Fibroblast of lung (primary cell): ENCODE measurements around the gene ZNF451. TPM values are rescaled to one million over a fixed set of nuclear protein-coding genes. Genes with fewer than 3 reads are reported as not detected.
A peak's percentile ranks its signal among the peaks of the same experiment; 100 is the strongest.

Source experiments
- DNase-seq, 2 donors: peaks; one replicate each; pipeline versions ENCODE4 v3.0.0 to v3.0.0-alpha.2; 2010; ENCODE audit warnings: low read depth in 2 of 2
- H2AFZ ChIP-seq: 2 replicates; pipeline ENCODE4 v1.5.1; 2012; ENCODE audit warnings: low read length, control low read depth, inconsistent platforms
- H3K27ac ChIP-seq: 2 replicates; pipeline ENCODE4 v1.5.1; 2011; ENCODE audit warnings: low read length, control low read depth; ENCODE audit not compliant: insufficient read depth
- H3K27me3 ChIP-seq: 2 replicates; pipeline ENCODE4 v1.5.1; 2011; ENCODE audit warnings: mild to moderate bottlenecking, low read length; ENCODE audit not compliant: control insufficient read depth, insufficient read depth
- H3K36me3 ChIP-seq: 2 replicates; pipeline ENCODE4 v1.5.1; 2011; ENCODE audit warnings: low read length; ENCODE audit not compliant: control insufficient read depth, insufficient read depth
- H3K4me1 ChIP-seq: 2 replicates; pipeline ENCODE4 v1.5.1; 2011; ENCODE audit warnings: low read length; ENCODE audit not compliant: control insufficient read depth, insufficient read depth; ENCODE audit errors: extremely low read depth
- H3K4me2 ChIP-seq: 2 replicates; pipeline ENCODE4 v1.5.1; 2011; ENCODE audit warnings: low read length, control low read depth; ENCODE audit not compliant: insufficient read depth; ENCODE audit errors: extremely low read depth
- H3K4me3 ChIP-seq, 4 experiments: fragments of 200-600 bp in 1 of 4; sonication (generic) in 1 of 4; replicated peaks in 1 of 4; 2 replicates each; pipeline ENCODE4 v1.5.1; 2011 to 2016; ENCODE audit warnings: low read length in 4 of 4, low read depth in 3 of 4, mild to moderate bottlenecking in 3 of 4, control low read depth in 2 of 4, inconsistent platforms in 1 of 4, mixed read lengths in 1 of 4; ENCODE audit not compliant: insufficient read depth in 1 of 4; ENCODE audit errors: control extremely low read depth in 1 of 4
- H3K79me2 ChIP-seq: 2 replicates; pipeline ENCODE4 v1.5.1; 2012; ENCODE audit warnings: mild to moderate bottlenecking, low read length, inconsistent platforms; ENCODE audit not compliant: control insufficient read depth, insufficient read depth
- H3K9ac ChIP-seq: 2 replicates; pipeline ENCODE4 v1.5.1; 2011; ENCODE audit warnings: mild to moderate bottlenecking, low read length, control low read depth; ENCODE audit not compliant: insufficient read depth
- H3K9me3 ChIP-seq: 2 replicates; pipeline ENCODE4 v1.5.1; 2012; ENCODE audit warnings: low read depth, low read length; ENCODE audit not compliant: control insufficient read depth, insufficient read depth
- H4K20me1 ChIP-seq: 2 replicates; pipeline ENCODE4 v1.5.1; 2011; ENCODE audit warnings: low read length; ENCODE audit not compliant: control insufficient read depth, insufficient read depth; ENCODE audit errors: extremely low read depth
- CTCF ChIP-seq, 2 donors: IDR thresholded peaks in 1 of 2; conservative IDR thresholded peaks in 1 of 2; 1 replicate in 1 of 2; 2 replicates in 1 of 2; pipeline ENCODE4 v1.5.1; 2011 to 2012; ENCODE audit warnings: low read length in 2 of 2, control low read depth in 1 of 2, inconsistent platforms in 1 of 2, low read depth in 1 of 2, mild to moderate bottlenecking in 1 of 2
- EZH2 ChIP-seq: IDR thresholded peaks from 2 replicates; pipeline ENCODE4 v1.5.1; 2012; ENCODE audit warnings: low read length, control low read depth, mild to moderate bottlenecking; ENCODE audit errors: missing control alignments
- polyA plus RNA-seq, 2 donors: library from polyadenylated mRNA; depleted of rRNA in 1 of 2; stranded (reverse) in 1 of 2; unstranded in 1 of 2; fragments of >200 nt; gene quantifications; 2 replicates each; pipeline ENCODE4 v1.2.1, GENCODE V29; 2011 to 2012; ENCODE audit warnings: missing spikeins in 1 of 2
- total RNA-seq: library from RNA; depleted of rRNA; stranded (reverse); fragments of >200 nt; gene quantifications from 2 replicates; pipeline ENCODE4 v1.2.1, GENCODE V29; 2014

Gene ZNF451
- total and polyA plus RNA-seq, 2 donors (not counting 1 experiment from before 2014, with no cell fraction given) = 30.0 to 74.6 TPM

- H3K27me3 ChIP-seq = no peaks in the 10 kb centered on the region
- no peak overlapping the region for H2AFZ ChIP-seq
- no peaks in the 10 kb centered on the region for H3K4me1 ChIP-seq
- TF ChIP-seq CTCF (conservative IDR thresholded peaks at IDR 0.05 in 1 of 2, IDR thresholded peaks at IDR 0.05 in 1 of 2; ENCODE audit: low read depth in 1 of 2, low read length in 2 of 2) (no peak), EZH2 (no peak)
- no peak overlapping the region for H3K9ac ChIP-seq
- no peaks in the 10 kb centered on the region for H4K20me1 ChIP-seq
- no peak for DNase-seq
- no peak overlapping the region for H3K27ac ChIP-seq
- peaks cover 10% of the 10 kb centered on the region for H3K79me2 ChIP-seq
- H3K4me2 ChIP-seq = no peak overlapping the region
- H3K36me3 ChIP-seq = no peaks in the 10 kb centered on the region
- no peak overlapping the region for H3K4me3 ChIP-seq
- H3K9me3 ChIP-seq = no peaks in the 10 kb centered on the region
Measured at GRCh38 chr6:57117796-57118195, 27.8 kb downstream of the ZNF451 start.

- TF ChIP-seq EZH2 (no peak), CTCF (conservative IDR thresholded peaks at IDR 0.05 in 1 of 2, IDR thresholded peaks at IDR 0.05 in 1 of 2; ENCODE audit: low read depth in 1 of 2, low read length in 2 of 2) (no peak)
- Histone ChIP-seq H3K9ac (no peak overlapping the region), H3K79me2 (peaks cover 4% of the 10 kb centered on the region), H3K27ac (no peak overlapping the region), H4K20me1 (no peaks in the 10 kb centered on the region), H2AFZ (no peak overlapping the region), H3K4me3 (no peak overlapping the region), H3K36me3 (no peaks in the 10 kb centered on the region), H3K4me2 (no peak overlapping the region), H3K27me3 (no peaks in the 10 kb centered on the region), H3K4me1 (no peaks in the 10 kb centered on the region), H3K9me3 (no peaks in the 10 kb centered on the region)
- DNase-seq = no peak
Measured at GRCh38 chr6:57123111-57123510, 33.1 kb downstream of the ZNF451 start.

GRCh38 chr6:57127763-57128162 is 37.8 kb downstream of the ZNF451 start:
- no peaks in the 10 kb centered on the region for H3K4me1 ChIP-seq
- no peak for TF ChIP-seq EZH2
- TF ChIP-seq CTCF (conservative IDR thresholded peaks at IDR 0.05 in 1 of 2, IDR thresholded peaks at IDR 0.05 in 1 of 2; ENCODE audit: low read depth in 1 of 2, low read length in 2 of 2) = no peak
- H2AFZ ChIP-seq = no peak overlapping the region
- no peaks in the 10 kb centered on the region for H3K79me2 ChIP-seq
- no peak overlapping the region for H3K27ac ChIP-seq
- H4K20me1 ChIP-seq = no peaks in the 10 kb centered on the region
- H3K27me3 ChIP-seq = no peaks in the 10 kb centered on the region
- no peak overlapping the region for H3K4me2 ChIP-seq
- no peak overlapping the region for H3K4me3 ChIP-seq
- no peaks in the 10 kb centered on the region for H3K9me3 ChIP-seq
- DNase-seq = peak in 1 of 2 donors; percentile 14
- no peak overlapping the region for H3K9ac ChIP-seq
- H3K36me3 ChIP-seq = no peaks in the 10 kb centered on the region
